GM12873 (cell line): Measurements from ENCODE around the gene UCHL5.

Experiments used
- TF ChIP-seq, protein P1 (sequence below): IDR thresholded peaks from 2 replicates; pipeline ENCODE4 v1.5.1; 2012; ENCODE audit warnings: low read depth, mild to moderate bottlenecking, moderate library complexity, low read length, control low read depth; ENCODE audit not compliant: insufficient read depth; ENCODE audit errors: missing control alignments

Gene UCHL5

DNA sequence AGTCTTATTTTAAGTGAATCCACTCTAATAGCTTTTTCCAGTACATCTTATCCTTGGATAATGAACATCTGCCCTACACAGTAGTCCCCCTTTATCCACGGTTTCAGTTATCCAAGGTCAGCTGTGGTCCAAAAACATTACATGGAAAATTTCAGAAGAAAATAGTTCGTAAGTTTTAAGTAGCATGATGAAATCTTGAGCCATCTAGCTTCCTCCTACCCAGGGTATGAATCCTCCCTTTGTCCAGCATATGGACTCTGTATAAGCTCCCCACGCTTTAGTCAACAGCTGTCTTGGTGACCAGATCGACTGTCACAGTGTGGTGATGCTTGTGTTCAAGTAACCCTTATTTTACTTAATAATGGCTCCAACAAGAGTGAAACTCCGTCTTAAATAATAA, 43.5 kb upstream of the UCHL5 start:
- TF ChIP-seq, protein P1, sequence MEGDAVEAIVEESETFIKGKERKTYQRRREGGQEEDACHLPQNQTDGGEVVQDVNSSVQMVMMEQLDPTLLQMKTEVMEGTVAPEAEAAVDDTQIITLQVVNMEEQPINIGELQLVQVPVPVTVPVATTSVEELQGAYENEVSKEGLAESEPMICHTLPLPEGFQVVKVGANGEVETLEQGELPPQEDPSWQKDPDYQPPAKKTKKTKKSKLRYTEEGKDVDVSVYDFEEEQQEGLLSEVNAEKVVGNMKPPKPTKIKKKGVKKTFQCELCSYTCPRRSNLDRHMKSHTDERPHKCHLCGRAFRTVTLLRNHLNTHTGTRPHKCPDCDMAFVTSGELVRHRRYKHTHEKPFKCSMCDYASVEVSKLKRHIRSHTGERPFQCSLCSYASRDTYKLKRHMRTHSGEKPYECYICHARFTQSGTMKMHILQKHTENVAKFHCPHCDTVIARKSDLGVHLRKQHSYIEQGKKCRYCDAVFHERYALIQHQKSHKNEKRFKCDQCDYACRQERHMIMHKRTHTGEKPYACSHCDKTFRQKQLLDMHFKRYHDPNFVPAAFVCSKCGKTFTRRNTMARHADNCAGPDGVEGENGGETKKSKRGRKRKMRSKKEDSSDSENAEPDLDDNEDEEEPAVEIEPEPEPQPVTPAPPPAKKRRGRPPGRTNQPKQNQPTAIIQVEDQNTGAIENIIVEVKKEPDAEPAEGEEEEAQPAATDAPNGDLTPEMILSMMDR = no peak

DNA sequence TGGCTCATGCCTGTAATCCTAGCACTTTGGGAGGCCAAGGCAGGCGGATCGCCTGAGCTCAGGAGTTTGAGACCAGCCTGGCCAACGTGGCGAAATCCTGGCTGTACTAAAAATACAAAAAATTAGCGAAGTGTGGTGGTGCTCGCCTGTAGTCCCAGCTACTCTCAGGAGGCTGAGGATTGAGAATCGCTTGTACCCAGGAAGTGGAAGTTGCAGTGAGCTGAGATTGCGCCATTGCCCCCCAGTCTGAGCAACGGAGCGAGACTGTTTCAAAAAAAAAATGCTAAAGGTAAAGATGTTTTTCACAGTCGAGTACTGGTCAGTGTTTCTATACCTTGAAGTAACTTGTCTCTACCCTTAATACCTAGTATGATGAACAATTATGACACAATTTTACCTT, 35.0 kb upstream of the UCHL5 start:
- TF ChIP-seq, protein P1 = no peak

DNA sequence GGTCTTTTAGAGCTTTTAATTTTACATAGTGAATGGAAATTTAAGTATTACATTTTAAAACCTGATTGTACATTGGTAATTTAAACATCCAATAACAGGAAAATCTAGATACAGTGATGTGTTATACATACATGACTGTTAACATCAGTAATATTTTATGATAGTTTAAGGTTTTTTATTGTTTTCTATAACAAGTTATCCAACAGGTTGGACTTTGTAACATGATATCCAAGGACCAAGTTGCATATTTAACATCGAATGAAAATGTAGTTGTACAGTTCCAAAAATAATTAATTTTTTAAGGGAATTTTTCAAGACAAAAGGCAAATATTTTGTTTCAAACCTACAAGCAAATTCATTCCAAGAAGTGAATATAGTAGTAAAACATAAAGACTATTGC, 31.7 kb upstream of the UCHL5 start:
- TF ChIP-seq, protein P1 = no peak

DNA sequence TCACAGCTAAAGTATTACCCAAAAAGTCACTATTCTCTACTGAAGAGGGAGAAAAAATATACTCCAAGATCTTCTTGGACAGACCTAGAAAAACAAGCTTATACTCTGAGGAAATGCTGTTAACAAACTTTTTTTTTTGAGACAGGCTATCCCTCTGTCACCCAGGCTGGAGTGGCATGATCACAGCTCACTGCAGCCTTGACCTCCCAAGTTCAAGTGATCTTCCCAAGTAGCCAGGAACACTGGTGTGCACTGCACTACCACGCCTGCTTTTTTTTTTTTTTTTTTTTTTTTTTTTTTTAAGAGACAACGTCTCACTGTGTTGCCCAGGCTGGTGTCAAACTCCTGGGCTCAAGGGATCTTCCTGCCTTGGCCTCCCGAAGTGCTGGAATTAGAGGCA, 28.7 kb upstream of the UCHL5 start:
- TF ChIP-seq, protein P1 = no peak

DNA sequence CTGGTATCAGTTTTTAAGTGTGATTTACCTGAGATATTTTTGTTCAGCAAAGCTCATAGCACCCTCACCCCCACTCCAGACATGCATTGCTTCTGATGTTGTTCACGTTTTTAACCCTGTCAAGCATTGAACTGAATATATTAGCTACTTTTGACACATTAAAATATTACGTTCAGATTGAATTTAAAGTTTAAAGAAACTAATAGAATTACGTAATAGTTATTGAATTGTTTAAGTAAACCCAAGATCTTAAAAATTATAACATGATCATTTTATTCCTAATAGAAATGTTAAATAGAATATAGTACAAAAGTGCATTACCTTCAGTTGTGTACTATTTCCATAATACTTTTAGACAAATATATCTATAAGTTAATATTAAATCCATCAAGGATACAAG, 27.2 kb upstream of the UCHL5 start:
- TF ChIP-seq, protein P1 = no peak

DNA sequence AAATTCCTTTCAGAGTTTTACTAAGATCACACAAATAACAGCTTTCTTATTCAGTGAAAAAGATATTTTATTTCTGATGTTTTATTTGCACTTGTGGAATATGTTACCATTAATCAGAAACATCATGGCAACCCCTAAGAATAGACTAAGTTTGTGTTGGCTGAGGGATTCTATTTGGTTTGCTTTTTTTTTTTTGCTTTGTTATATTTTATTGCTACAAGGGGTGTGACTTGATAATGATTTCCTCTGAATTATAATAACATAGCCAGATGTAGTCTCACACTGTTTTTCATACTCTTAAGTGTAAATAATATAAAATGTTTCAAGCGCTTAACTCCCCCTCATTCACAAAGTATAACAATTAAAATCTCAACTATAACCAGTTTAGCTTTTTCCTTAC, 26.1 kb upstream of the UCHL5 start:
- TF ChIP-seq, protein P1 = no peak

DNA sequence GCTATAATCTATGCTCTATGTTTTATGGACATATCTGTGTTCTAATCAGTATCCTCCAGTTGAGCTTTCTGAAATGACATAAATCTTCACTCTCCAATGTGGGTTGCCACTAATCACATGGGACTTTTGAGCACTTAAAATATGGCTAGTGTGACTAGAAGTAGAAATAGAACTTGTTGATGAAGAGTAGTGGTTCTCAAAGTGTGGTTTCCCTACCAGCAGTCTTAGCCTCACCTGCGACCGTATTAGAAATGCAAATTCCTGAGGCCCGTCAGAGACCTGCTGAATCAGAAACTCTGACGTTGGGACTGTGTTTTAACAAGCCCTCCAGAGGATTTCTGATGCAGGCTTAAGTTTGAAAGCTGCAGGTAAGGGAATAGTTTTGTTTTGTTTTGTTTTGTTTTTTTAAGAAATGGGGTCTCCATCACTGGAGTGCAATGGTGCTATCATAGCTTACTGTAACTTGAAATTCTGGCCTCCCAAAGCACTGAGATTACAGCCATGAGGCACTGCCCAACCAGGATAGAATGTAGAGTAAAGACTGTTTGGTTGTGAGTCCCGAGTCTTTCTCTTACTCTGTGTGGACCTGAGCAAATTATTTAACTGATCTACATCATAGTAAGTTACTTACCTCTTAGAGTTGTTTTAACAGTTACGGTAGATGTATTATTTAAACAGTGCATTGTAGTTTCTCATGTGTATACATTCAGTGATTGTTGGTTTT, 24.4 kb upstream of the UCHL5 start:
- TF ChIP-seq, protein P1 = no peak

DNA sequence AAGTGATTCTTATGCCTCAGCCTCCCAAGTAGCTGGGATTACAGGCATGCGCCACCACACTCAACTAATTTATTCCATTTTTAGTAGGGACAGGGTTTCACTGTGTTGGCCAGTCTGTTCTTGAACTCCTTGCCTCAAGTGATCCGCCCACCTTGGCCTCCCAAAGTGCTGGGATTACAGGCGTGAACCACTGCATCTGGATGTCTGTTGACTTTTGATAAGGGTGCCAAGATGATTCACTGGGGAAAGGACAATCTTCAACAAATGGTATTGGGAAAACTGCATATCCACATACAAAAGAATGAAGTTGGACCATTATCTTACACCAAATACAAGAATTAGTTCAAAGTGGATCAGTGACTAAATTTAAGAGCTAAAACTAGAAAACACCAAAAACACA, 20.0 kb upstream of the UCHL5 start:
- TF ChIP-seq, protein P1 = no peak
